ENCODE results near the gene NOL6. TPM values are rescaled to one million over a fixed set of nuclear protein-coding genes. Genes with fewer than 3 reads are reported as not detected.

NOL6 gene
- total RNA-seq, 3 donors from 2014 or later = 18.8 to 20.2 (median 18.8) TPM

DNA sequence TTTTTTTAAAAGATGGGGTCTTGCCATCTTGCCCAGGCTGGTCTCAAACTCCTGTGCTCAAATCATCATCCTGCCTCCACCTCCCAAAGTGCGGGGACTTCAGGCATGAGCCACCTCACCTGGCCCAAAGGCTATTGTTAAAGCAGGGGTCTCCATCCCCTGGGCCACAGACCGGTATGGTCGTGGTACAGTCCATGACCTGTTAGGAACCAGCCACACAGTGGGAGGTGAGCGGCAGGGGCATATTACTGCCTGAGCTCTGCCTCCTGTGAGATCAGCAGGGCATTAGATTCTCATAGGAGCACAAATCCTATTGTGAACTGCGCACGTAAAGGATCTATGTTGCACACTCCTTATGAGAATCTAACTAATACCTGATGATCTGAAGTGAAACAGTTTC is 7.3 kb upstream of the NOL6 start:
- no peak for TF ChIP-seq CTCF (IDR thresholded peaks at IDR 0.05)
- ATAC-seq (no peak), DNase-seq (no peak)
- Histone ChIP-seq H3K36me3 (ENCODE audit: low read depth) (no peaks in the 10 kb centered on the region), H3K4me3 (no peak overlapping the region), H3K4me1 (ENCODE audit: low read depth) (no peaks in the 10 kb centered on the region), H3K9me3 (no peaks in the 10 kb centered on the region)
- intact Hi-C loops (cut with DNase I, micrococcal nuclease) = no loop called here

DNA sequence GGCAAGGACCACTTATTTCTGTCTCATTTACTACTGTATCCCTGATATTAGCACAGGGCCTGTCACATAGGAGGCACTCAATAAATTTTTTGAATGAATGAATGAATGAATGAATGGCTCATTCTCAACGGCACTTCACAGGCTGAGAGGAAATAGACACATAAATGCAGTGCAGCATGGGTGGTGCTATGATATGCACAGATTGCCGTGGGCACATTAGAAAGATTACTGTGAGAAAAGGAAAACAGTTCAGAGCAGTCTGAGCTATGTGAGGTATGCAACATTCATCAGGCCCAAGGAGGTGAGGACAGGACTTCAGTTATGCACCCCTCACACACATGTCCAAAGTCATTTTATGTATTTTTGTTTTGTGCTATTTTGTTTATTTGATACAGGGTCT is 6.4 kb upstream of the NOL6 start:
- Histone ChIP-seq H3K4me3 (no peak overlapping the region), H3K9me3 (no peaks in the 10 kb centered on the region), H3K36me3 (ENCODE audit: low read depth) (no peaks in the 10 kb centered on the region), H3K4me1 (ENCODE audit: low read depth) (no peaks in the 10 kb centered on the region)
- ATAC-seq = no peak
- no peak for DNase-seq
- no peak for TF ChIP-seq CTCF (IDR thresholded peaks at IDR 0.05)
- intact Hi-C loops (cut with DNase I, micrococcal nuclease) = no loop called here

DNA sequence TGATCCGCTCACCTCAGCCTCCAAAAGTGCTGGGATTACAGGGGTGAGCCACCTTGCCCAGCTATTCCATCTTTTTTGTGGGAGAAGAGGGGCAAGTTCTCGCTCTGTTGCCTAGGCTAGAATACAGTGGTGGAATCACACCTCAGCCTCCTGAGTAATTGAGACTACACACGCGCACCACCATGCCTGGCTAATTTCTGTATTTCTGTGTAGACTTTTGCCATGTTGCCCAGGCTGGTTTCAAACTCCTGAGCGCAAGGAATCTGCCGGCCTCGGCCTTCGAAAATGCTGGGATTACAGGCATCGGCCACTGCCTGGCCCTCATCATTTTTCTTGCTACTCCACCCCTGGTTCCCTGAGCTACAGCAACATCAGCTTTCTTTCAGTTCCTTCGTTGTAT is 2.8 kb upstream of the NOL6 start:
- intact Hi-C loops (cut with DNase I, micrococcal nuclease) = no loop called here
- ATAC-seq (no peak), DNase-seq (no peak)
- no peak for TF ChIP-seq CTCF (IDR thresholded peaks at IDR 0.05)
- no peaks in the 10 kb centered on the region for H3K36me3 ChIP-seq (ENCODE audit: low read depth)
- H3K4me3 ChIP-seq = no peak overlapping the region
- H3K9me3 ChIP-seq = no peaks in the 10 kb centered on the region
- peaks cover 9% of the 10 kb centered on the region for H3K4me1 ChIP-seq (ENCODE audit: low read depth)

DNA sequence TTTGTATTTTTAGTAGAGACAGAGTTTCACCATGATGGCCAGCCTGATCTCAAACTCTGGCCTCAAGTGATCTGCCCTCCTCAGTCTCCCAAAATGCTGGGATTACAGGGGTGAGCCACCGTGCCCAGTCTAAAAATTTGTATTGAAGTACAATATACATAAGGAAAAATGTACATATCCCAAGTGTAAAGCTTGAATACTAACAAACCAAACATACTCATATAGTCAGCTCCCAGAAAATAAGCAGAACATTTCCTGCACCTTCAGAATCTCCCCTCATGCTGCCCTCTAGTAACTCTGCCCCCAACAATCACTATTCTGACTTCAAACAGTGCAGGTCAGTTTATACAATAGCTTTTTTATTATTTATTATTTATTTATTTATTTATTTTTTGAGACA is 1.6 kb upstream of the NOL6 start:
- ATAC-seq = no peak
- peaks cover 9% of the 10 kb centered on the region for H3K4me1 ChIP-seq (ENCODE audit: low read depth)
- H3K4me3 ChIP-seq = no peak overlapping the region
- no peak for TF ChIP-seq CTCF (IDR thresholded peaks at IDR 0.05)
- H3K36me3 ChIP-seq (ENCODE audit: low read depth) = no peaks in the 10 kb centered on the region
- DNase-seq = no peak
- intact Hi-C loops (cut with DNase I, micrococcal nuclease) = no loop called here
- H3K9me3 ChIP-seq = no peaks in the 10 kb centered on the region

DNA sequence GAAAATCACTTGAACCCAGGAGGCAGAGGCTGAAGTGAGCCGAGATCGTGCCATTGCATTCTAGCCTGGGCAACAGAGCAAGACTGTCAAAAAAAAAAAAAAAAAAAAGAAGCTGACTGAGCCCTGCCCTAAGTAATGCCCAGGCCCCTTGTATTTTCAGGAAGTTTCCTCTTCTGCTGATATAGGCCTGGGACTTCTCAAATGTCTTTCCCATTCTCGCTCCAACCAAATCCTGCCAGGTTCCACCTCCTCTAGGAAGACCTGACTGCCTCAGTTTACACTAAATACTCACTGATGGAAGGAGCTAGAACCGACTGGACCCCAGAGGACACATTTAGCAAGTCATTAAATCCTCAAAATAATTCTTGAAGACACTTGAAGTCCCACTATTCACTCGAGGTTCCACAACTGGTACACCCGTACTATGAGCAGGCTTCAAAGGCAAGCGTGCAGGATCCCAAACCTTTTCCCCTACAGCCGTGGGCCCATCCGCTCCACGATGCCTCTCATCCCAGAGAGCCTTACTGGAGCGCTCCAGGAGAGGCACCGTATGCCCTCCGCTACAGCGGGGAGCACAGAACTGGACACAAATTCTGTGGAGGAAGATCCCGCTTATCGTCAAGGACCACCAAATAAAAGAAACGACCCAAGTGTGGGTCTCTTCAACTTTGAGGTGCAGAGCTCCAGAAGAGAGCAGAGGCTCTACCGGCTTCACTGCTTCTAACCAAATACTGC is 676 bp downstream of the NOL6 start:
- DNase-seq (no peak), ATAC-seq (no peak)
- H3K9me3 ChIP-seq = no peaks in the 10 kb centered on the region
- H3K36me3 ChIP-seq (ENCODE audit: low read depth) = peaks cover 7% of the 10 kb centered on the region
- peaks cover 9% of the 10 kb centered on the region for H3K4me1 ChIP-seq (ENCODE audit: low read depth)
- H3K4me3 ChIP-seq = peak overlapping the region; percentile 42
- no peak for TF ChIP-seq CTCF (IDR thresholded peaks at IDR 0.05)
- intact Hi-C loops (cut with DNase I, micrococcal nuclease) = no loop called here
